Measurements from ENCODE around the gene SGF29. TPM values are rescaled to one million over a fixed set of nuclear protein-coding genes. Genes with fewer than 3 reads are reported as not detected.

Gene SGF29
- total RNA-seq, 2 donors from 2014 or later = 25.2 to 30.7 TPM

Other genes with a start within 250 kb of the SGF29 start
- gene NPIPB6, start 190.4 kb upstream of the SGF29 start, total RNA-seq = 10 to 100 TPM in 1 of 2 donors, not detected in 1; 13.8 TPM
- 100 to 1,000 TPM in 1 of 2 donors, 10 to 100 TPM in 1; 94.2 to 157 TPM for gene EIF3CL, start 150.1 kb upstream of the SGF29 start, total RNA-seq
- gene NPIPB7, start 81.6 kb upstream of the SGF29 start, total RNA-seq = not detected
- 10 to 100 TPM; 28.0 to 29.6 TPM for gene CLN3, start 61.8 kb upstream of the SGF29 start, total RNA-seq
- gene APOBR, start 59.3 kb upstream of the SGF29 start, total RNA-seq = 1 to 10 TPM; 1.0 to 2.0 TPM
- gene IL27, start 47.1 kb upstream of the SGF29 start, total RNA-seq = not detected
- 10 to 100 TPM; 32.0 to 92.4 TPM for gene NUPR1, start 14.9 kb upstream of the SGF29 start, total RNA-seq
- gene SULT1A2, start 43.1 kb downstream of the SGF29 start, total RNA-seq = 1 to 10 TPM; 1.3 to 2.3 TPM
- 10 to 100 TPM; 26.7 to 35.6 TPM for gene SULT1A1, start 56.1 kb downstream of the SGF29 start, total RNA-seq
- under 1 TPM in 1 of 2 donors, not detected in 1; 0.52 TPM for gene NPIPB8, start 84.1 kb downstream of the SGF29 start, total RNA-seq
- gene EIF3C, start 157.5 kb downstream of the SGF29 start, total RNA-seq = 100 to 1,000 TPM; 145 to 314 TPM
- gene NPIPB9, start 197.9 kb downstream of the SGF29 start, total RNA-seq = 1 to 10 TPM in 1 of 2 donors, not detected in 1; 6.7 TPM